Adrenal gland (tissue), 5 donors: Measurements from ENCODE around the gene RPS15.

Experiments used
- CTCF ChIP-seq, 6 experiments: fragments of 450-650 bp in 4 of 6; fragments of 200-600 bp in 2 of 6; sonication (generic) in 1 of 6; IDR thresholded peaks; 1 replicate in 5 of 6; 2 replicates in 1 of 6; pipeline versions ENCODE4 v1.5.1 to v1.8.0; 2016 to 2021; ENCODE audit warnings: antibody characterized with exemption in 6 of 6, mild to moderate bottlenecking in 2 of 6, moderate library complexity in 1 of 6
- POLR2A ChIP-seq, 2 donors: fragments of 450-650 bp; IDR thresholded peaks; one replicate each; pipeline ENCODE4 v1.6.1; 2017; ENCODE audit warnings: antibody characterized with exemption in 2 of 2, mild to moderate bottlenecking in 2 of 2, moderate library complexity in 1 of 2
- donor health status: DM: no; HTN: no; CAD: no.

- TF ChIP-seq POLR2A (IDR thresholded peaks at IDR 0.05) (no peak), CTCF (IDR thresholded peaks at IDR 0.05) (no peak)
Observed at GRCh38 chr19:1489463-1490310, 51.5 kb downstream of the RPS15 start.
